M059J (cell line): ENCODE results near the gene STARD5. TPM values are rescaled to one million over a fixed set of nuclear protein-coding genes. Genes with fewer than 3 reads are reported as not detected.

Experiments used
- DNase-seq: peaks from one replicate; pipeline ENCODE4 v3.0.0-alpha.2; 2012; ENCODE audit warnings: low read depth
- total RNA-seq: library from RNA; depleted of rRNA; stranded (reverse); fragments of >200 nt; shearing (Covaris generic); gene quantifications from 2 replicates; pipeline ENCODE4 v1.2.3, GENCODE V29; 2014

STARD5 gene
- total RNA-seq, 1 experiment from 2014 or later: 2.0 TPM

GRCh38 chr15:81311752-81312464 is 12.0 kb downstream of the STARD5 start:
- no peak for DNase-seq

GRCh38 chr15:81310480-81310879 is 13.5 kb downstream of the STARD5 start:
- DNase-seq: no peak

- no peak for DNase-seq
Observed at GRCh38 chr15:81309647-81310450, 14.1 kb downstream of the STARD5 start.

- peak; percentile 11 for DNase-seq
Observed at GRCh38 chr15:81308260-81308659, 15.7 kb downstream of the STARD5 start.

- peak; percentile 15 for DNase-seq
Observed at GRCh38 chr15:81304226-81304625, 19.7 kb downstream of the STARD5 start.

GRCh38 chr15:81303244-81304225 is 20.4 kb downstream of the STARD5 start:
- DNase-seq: no peak

GRCh38 chr15:81302701-81303109 is 21.2 kb downstream of the STARD5 start:
- DNase-seq: no peak

GRCh38 chr15:81301815-81302399 is 22.0 kb downstream of the STARD5 start:
- DNase-seq: no peak

GRCh38 chr15:81301385-81301784 is 22.6 kb downstream of the STARD5 start:
- no peak for DNase-seq

GRCh38 chr15:81299630-81300273 is 24.2 kb downstream of the STARD5 start:
- DNase-seq: no peak

GRCh38 chr15:81299156-81299555 is 24.8 kb downstream of the STARD5 start:
- no peak for DNase-seq

GRCh38 chr15:81298611-81299010 is 25.3 kb downstream of the STARD5 start:
- no peak for DNase-seq

GRCh38 chr15:81297603-81298575 is 26.1 kb downstream of the STARD5 start:
- DNase-seq: no peak

- DNase-seq: peak; percentile 68
Observed at GRCh38 chr15:81297147-81297572, 26.8 kb downstream of the STARD5 start.

- no peak for DNase-seq
Observed at GRCh38 chr15:81296673-81297072, 27.3 kb downstream of the STARD5 start.

- no peak for DNase-seq
Observed at GRCh38 chr15:81296186-81296585, 27.8 kb downstream of the STARD5 start.

- DNase-seq: no peak
Observed at GRCh38 chr15:81295486-81296121, 28.3 kb downstream of the STARD5 start.

GRCh38 chr15:81294516-81294880 is 29.4 kb downstream of the STARD5 start:
- DNase-seq: no peak
